Measurements from ENCODE around the gene NUMB. TPM values are rescaled to one million over a fixed set of nuclear protein-coding genes. Genes with fewer than 3 reads are reported as not detected.

NUMB gene
- total and polyA plus RNA-seq, 2 of the 13 experiments (the other 11 are each of a cell fraction or from before 2014, with no cell fraction given) = 20.3 to 71.1 TPM

GRCh38 chr14:73477618-73478266 lies 19.4 kb upstream of the NUMB start:
- no TSS peak for BruUV-seq (replicated peaks)
- no peaks in the 10 kb centered on the region for H3K36me3 ChIP-seq (replicated peaks in 1 of 2; ENCODE audit: control insufficient read depth in 1 of 2, insufficient read depth in 2 of 2, low read length in 2 of 2)
- H3K4me2 ChIP-seq (ENCODE audit: low read depth, low read length) = no peak overlapping the region
- no peak for ATAC-seq
- in situ Hi-C loops (cut with HindIII; ENCODE audit: extremely low pct_ligation_motif_present, low pct_unique_long_range_greater_than_20kb) = no loop called here
- no peak for FAIRE-seq
- H3K9ac ChIP-seq (ENCODE audit: insufficient read depth, low read depth, low read length) = no peak overlapping the region
- ChIA-PET POLR2A (interaction anchor here (1.5 to 3.3 kb wide), 4 partner anchors 13 to 91 kb away, joined by 3 to 20 read pairs (median 8); partner anchors contain the start of genes ACOT1, ACOT2 and RIOX1), CTCF (ENCODE audit: low intra/inter-chr PET ratio, low total read pairs) (no interaction called here)
- no peaks in the 10 kb centered on the region for H3K27me3 ChIP-seq (ENCODE audit: control insufficient read depth in 1 of 2, insufficient read depth in 2 of 2, low read length in 2 of 2)
- H3K9me3 ChIP-seq (ENCODE audit: low read length) = no peaks in the 10 kb centered on the region
- intact Hi-C loops (cut with micrococcal nuclease; ENCODE audit: unreplicated experiment) = no loop called here
- H3K4me1 ChIP-seq (ENCODE audit: insufficient read depth, low read length) = peaks cover 24% of the 10 kb centered on the region
- H3K79me2 ChIP-seq (ENCODE audit: insufficient read depth, low read length) = no peaks in the 10 kb centered on the region
- no peak overlapping the region for H2AFZ ChIP-seq (ENCODE audit: low read length)
- 68% methylated on average over 6 of the region's 6 CpGs for WGBS (ENCODE audit: low lambda C conversion rate)
- no peak overlapping the region for H3K4me3 ChIP-seq (replicated peaks in 1 of 3; ENCODE audit: insufficient read depth in 1 of 3, low read depth in 2 of 3, low read length in 3 of 3)
- no peaks in the 10 kb centered on the region for H4K20me1 ChIP-seq (ENCODE audit: insufficient read depth, low read length)
- DNase-seq (ENCODE audit: low spot score) = no peak
- no peak for TF ChIP-seq ETV5 (CRISPR knock-in tag; IDR thresholded peaks at IDR 0.05; ENCODE audit: borderline replicate concordance)
- TF ChIP-seq BCL6 (CRISPR knock-in tag; IDR thresholded peaks at IDR 0.05) = no peak
- peak; percentile 80 for TF ChIP-seq ZNF460 (CRISPR knock-in tag; IDR thresholded peaks at IDR 0.05; ENCODE audit: borderline replicate concordance)
- TF ChIP-seq CEBPG (CRISPR knock-in tag; IDR thresholded peaks at IDR 0.05) = peak; percentile 66
- peak; percentile 66 for TF ChIP-seq TEAD3 (CRISPR knock-in tag; optimal IDR thresholded peaks at IDR 0.05; ENCODE audit: borderline replicate concordance)
- TF ChIP-seq CEBPB (IDR thresholded peaks at IDR 0.05; ENCODE audit: borderline replicate concordance, low read depth, low read length) = peak; percentile 70; the same call in 1 of the 2 replicates
- H3K27ac ChIP-seq (ENCODE audit: extremely low read length, insufficient read depth, low read length) = peak overlapping the region; percentile 66

GRCh38 chr14:73476451-73476931 lies 18.1 kb upstream of the NUMB start:
- Histone ChIP-seq H3K9me3 (ENCODE audit: low read length) (no peaks in the 10 kb centered on the region), H3K27ac (ENCODE audit: extremely low read length, insufficient read depth, low read length) (peak overlapping the region; percentile 11), H2AFZ (ENCODE audit: low read length) (no peak overlapping the region), H3K4me3 (replicated peaks in 1 of 3; ENCODE audit: insufficient read depth in 1 of 3, low read depth in 2 of 3, low read length in 3 of 3) (no peak overlapping the region), H3K9ac (ENCODE audit: insufficient read depth, low read depth, low read length) (no peak overlapping the region), H3K4me1 (ENCODE audit: insufficient read depth, low read length) (peaks cover 30% of the 10 kb centered on the region), H3K4me2 (ENCODE audit: low read depth, low read length) (no peak overlapping the region), H3K36me3 (replicated peaks in 1 of 2; ENCODE audit: control insufficient read depth in 1 of 2, insufficient read depth in 2 of 2, low read length in 2 of 2) (no peaks in the 10 kb centered on the region), H3K27me3 (ENCODE audit: control insufficient read depth in 1 of 2, insufficient read depth in 2 of 2, low read length in 2 of 2) (no peaks in the 10 kb centered on the region), H4K20me1 (ENCODE audit: insufficient read depth, low read length) (no peaks in the 10 kb centered on the region), H3K79me2 (ENCODE audit: insufficient read depth, low read length) (no peaks in the 10 kb centered on the region)
- ATAC-seq (no peak), FAIRE-seq (no peak), DNase-seq (ENCODE audit: low spot score) (no peak)
- WGBS (ENCODE audit: low lambda C conversion rate) = 61% methylated on average over 3 of the region's 3 CpGs
- in situ Hi-C loops (cut with HindIII; ENCODE audit: extremely low pct_ligation_motif_present, low pct_unique_long_range_greater_than_20kb) (no loop called here), intact Hi-C loops (cut with micrococcal nuclease; ENCODE audit: unreplicated experiment) (no loop called here)
- POLR2A ChIA-PET = interaction anchor here (0.6 to 2.7 kb wide), 2 partner anchors 14 to 95 kb away, joined by 5 to 12 read pairs; no protein-coding TSS in a partner anchor
- BruUV-seq (replicated peaks) = no TSS peak
- CTCF ChIA-PET (ENCODE audit: low intra/inter-chr PET ratio, low total read pairs) = no interaction called here
- TF ChIP-seq ESRRA (CRISPR knock-in tag; IDR thresholded peaks at IDR 0.05; ENCODE audit: low read depth) (no peak), RFXAP (CRISPR knock-in tag; IDR thresholded peaks at IDR 0.05; ENCODE audit: borderline replicate concordance) (no peak), SIN3B (IDR thresholded peaks at IDR 0.05; ENCODE audit: low read length) (no peak), BRD4 (CRISPR knock-in tag; IDR thresholded peaks at IDR 0.05) (no peak), ZNF83 (CRISPR knock-in tag; IDR thresholded peaks at IDR 0.05; ENCODE audit: borderline replicate concordance) (no peak), TMF1 (CRISPR knock-in tag; IDR thresholded peaks at IDR 0.05; ENCODE audit: low read depth) (no peak)
- TF ChIP-seq, protein P1, sequence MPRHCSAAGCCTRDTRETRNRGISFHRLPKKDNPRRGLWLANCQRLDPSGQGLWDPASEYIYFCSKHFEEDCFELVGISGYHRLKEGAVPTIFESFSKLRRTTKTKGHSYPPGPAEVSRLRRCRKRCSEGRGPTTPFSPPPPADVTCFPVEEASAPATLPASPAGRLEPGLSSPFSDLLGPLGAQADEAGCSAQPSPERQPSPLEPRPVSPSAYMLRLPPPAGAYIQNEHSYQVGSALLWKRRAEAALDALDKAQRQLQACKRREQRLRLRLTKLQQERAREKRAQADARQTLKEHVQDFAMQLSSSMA (CRISPR knock-in tag; IDR thresholded peaks at IDR 0.05) = no peak
